ENCODE measurements around the gene CA10.

Gene CA10

GRCh38 chr17:51815097-51815496 lies 343.4 kb downstream of the CA10 start:
- Histone ChIP-seq H3K27me3 (replicated peaks; ENCODE audit: control insufficient read depth, insufficient read depth, low read length) (no peaks in the 10 kb centered on the region; the same call in 1 of the 2 replicates), H3K4me3 (replicated peaks; ENCODE audit: low read depth, low read length) (no peak overlapping the region), H3K36me3 (ENCODE audit: control insufficient read depth, insufficient read depth, low read length) (no peaks in the 10 kb centered on the region)
- no peak for TF ChIP-seq CTCF (IDR thresholded peaks at IDR 0.05; ENCODE audit: insufficient read depth, low read length, poor library complexity, severe bottlenecking)
- no peak for DNase-seq (ENCODE audit: extremely low read depth, insufficient read length)

GRCh38 chr17:51814521-51814920 lies 344.0 kb downstream of the CA10 start:
- DNase-seq (ENCODE audit: extremely low read depth, insufficient read length): no peak
- Histone ChIP-seq H3K27me3 (replicated peaks; ENCODE audit: control insufficient read depth, insufficient read depth, low read length) (no peaks in the 10 kb centered on the region; the same call in 1 of the 2 replicates), H3K4me3 (replicated peaks; ENCODE audit: low read depth, low read length) (no peak overlapping the region), H3K36me3 (ENCODE audit: control insufficient read depth, insufficient read depth, low read length) (no peaks in the 10 kb centered on the region)
- no peak for TF ChIP-seq CTCF (IDR thresholded peaks at IDR 0.05; ENCODE audit: insufficient read depth, low read length, poor library complexity, severe bottlenecking)

GRCh38 chr17:51813784-51814174 lies 344.7 kb downstream of the CA10 start:
- Histone ChIP-seq H3K27me3 (replicated peaks; ENCODE audit: control insufficient read depth, insufficient read depth, low read length) (no peaks in the 10 kb centered on the region; the same call in 1 of the 2 replicates), H3K36me3 (ENCODE audit: control insufficient read depth, insufficient read depth, low read length) (no peaks in the 10 kb centered on the region), H3K4me3 (replicated peaks; ENCODE audit: low read depth, low read length) (no peak overlapping the region)
- no peak for TF ChIP-seq CTCF (IDR thresholded peaks at IDR 0.05; ENCODE audit: insufficient read depth, low read length, poor library complexity, severe bottlenecking)
- DNase-seq (ENCODE audit: extremely low read depth, insufficient read length): no peak

- no peak overlapping the region for H3K4me3 ChIP-seq (replicated peaks; ENCODE audit: low read depth, low read length)
- H3K27me3 ChIP-seq (replicated peaks; ENCODE audit: control insufficient read depth, insufficient read depth, low read length): no peaks in the 10 kb centered on the region; the same call in 1 of the 2 replicates
- TF ChIP-seq CTCF (IDR thresholded peaks at IDR 0.05; ENCODE audit: insufficient read depth, low read length, poor library complexity, severe bottlenecking): no peak
- no peaks in the 10 kb centered on the region for H3K36me3 ChIP-seq (ENCODE audit: control insufficient read depth, insufficient read depth, low read length)
- DNase-seq (ENCODE audit: extremely low read depth, insufficient read length): no peak
Observed at GRCh38 chr17:51813140-51813783, 345.3 kb downstream of the CA10 start.

- TF ChIP-seq CTCF (IDR thresholded peaks at IDR 0.05; ENCODE audit: insufficient read depth, low read length, poor library complexity, severe bottlenecking): no peak
- no peak for DNase-seq (ENCODE audit: extremely low read depth, insufficient read length)
- no peaks in the 10 kb centered on the region for H3K36me3 ChIP-seq (ENCODE audit: control insufficient read depth, insufficient read depth, low read length)
- H3K27me3 ChIP-seq (replicated peaks; ENCODE audit: control insufficient read depth, insufficient read depth, low read length): no peaks in the 10 kb centered on the region
- no peak overlapping the region for H3K4me3 ChIP-seq (replicated peaks; ENCODE audit: low read depth, low read length)
Observed at GRCh38 chr17:51807460-51807859, 351.1 kb downstream of the CA10 start.

GRCh38 chr17:51805765-51806164 lies 352.7 kb downstream of the CA10 start:
- DNase-seq (ENCODE audit: extremely low read depth, insufficient read length): no peak
- no peak for TF ChIP-seq CTCF (IDR thresholded peaks at IDR 0.05; ENCODE audit: insufficient read depth, low read length, poor library complexity, severe bottlenecking)
- Histone ChIP-seq H3K4me3 (replicated peaks; ENCODE audit: low read depth, low read length) (no peak overlapping the region), H3K27me3 (replicated peaks; ENCODE audit: control insufficient read depth, insufficient read depth, low read length) (no peaks in the 10 kb centered on the region), H3K36me3 (ENCODE audit: control insufficient read depth, insufficient read depth, low read length) (no peaks in the 10 kb centered on the region)
